AML-193 (cell line): Measurements from ENCODE around the gene PPARG.
A peak's percentile ranks its signal among the peaks of the same experiment; 100 is the strongest.
"Not testable (repeated sequence)": the region's sequence is repeated elsewhere in the genome, so short reads cannot be mapped to it uniquely, and the experiment has no call there.

ENCODE experiments used
- DNase-seq, 2 experiments: peaks; one replicate each; lab custom pipeline; 2025; lab: John Stamatoyannopoulos, UW

The PPARG gene

DNA sequence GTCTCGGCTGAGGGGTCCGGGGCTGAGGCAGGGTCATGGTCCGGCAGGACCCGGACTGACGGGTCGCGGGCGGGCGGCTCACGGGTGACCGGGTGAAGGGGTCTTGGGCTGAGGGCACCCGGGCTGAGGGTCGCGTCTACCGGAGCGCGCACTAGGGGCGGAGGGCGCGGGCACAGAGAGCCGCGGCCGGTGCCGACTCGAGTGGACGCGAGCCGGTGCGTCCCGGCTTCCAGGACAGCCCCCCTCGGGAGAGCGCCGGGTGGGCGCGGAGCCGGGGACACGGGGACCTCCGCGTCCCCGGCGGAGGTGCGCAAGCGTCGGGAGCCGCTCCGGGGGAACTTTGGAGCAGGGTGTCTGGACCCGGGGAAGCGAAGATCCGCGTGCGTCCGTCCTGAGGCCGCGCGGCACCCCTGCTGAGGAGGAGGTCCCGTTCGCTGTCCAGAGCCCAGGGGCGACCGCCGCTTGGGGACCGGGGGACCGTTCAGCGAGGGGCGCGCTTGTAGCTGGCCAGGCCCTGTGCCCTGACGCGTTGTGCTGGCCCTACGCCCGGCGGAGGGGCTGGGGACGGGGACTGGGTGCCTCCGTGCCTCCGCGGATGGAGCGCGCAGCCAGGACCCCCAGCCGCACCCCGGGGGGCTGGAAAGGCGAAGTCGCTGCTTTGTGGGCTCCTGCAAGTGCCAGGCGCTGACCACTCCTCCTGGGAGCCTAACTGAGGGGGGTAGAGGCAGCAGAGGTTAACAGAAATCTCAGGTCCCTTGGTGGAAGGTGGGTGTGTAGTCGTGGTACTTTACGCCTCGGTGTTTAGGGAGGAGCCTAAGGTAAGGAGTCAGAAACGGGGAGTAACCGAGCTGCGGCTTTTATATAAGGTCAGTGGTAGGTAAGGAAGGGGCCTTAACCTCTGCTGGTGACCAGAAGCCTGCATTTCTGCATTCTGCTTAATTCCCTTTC, at the start of gene PPARG:
PPARG (plus strand) TSS at position 889 of the 948 bp plus-strand sequence. CDS start 90,642 bp downstream, outside the sequence.
- DNase-seq, result no peak

DNA sequence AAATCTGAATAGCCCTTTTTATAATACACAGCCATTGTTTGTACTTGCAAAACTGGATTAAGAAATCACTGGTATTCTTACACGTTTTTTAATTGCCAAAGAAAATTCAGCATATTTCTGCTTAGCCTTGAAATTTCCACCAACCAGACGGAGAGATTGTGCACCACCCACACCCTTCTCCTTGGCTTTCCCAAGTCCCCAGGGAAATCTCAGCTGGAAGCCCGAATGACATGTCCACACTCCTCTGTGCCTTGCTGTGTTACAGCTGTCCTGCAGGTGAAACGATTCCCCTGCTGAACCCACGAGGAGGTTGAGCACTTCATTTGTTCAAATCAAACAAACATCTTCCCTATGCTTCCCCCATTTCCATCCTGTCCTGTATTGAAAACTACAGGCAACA, 49.6 kb upstream of the PPARG start:
- no peak for DNase-seq

DNA sequence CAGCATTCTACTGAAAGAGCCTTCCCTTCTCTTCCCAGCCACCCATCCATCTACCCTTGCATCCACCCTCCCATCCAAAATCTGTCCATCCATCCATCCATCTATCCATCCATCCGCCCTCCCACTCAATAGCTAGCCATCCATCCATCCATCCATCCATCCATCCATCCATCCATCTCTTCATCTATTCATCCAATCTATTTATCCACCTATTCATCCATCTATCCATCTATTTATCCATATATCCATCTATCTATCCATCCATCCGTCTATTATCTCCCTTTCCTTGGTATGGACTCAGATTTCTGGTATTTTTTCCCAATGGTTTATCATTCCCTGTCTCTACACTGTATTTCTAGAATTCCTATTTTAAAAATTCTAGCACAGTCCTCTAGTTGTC, 46.1 kb upstream of the PPARG start:
- DNase-seq, result no peak

DNA sequence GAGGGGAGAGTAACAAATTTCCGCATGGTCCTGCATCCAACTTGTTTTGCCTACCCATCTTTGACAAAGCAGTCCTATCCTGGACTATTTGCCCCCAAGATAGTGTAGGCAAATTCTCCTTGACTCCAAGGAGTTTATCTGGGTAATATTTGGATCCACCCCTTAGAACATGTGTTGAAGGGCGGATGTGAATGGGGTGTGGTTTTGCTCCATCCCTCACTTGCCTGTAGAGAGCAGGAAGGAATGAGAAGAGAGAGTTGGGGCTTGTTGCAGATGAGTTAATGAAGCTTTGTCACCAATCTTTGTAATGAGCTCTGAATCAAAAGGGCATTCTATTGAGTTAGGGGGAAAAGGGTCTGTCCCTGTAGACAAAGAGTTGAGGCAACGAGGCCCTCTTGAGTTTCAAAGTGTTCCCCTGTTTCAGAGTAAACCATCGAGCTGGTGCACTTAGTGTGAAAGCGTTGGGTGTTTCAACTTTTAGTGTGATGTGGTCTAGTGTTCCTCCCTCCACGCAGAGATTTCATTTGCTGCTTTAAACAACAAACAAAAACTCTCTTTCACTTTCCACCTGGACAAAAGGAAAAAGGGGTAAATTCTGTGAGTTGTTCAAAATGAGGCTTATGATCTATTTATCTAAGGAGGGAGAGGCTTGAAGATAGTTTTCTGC, 42.2 kb upstream of the PPARG start:
- DNase-seq, result no peak

DNA sequence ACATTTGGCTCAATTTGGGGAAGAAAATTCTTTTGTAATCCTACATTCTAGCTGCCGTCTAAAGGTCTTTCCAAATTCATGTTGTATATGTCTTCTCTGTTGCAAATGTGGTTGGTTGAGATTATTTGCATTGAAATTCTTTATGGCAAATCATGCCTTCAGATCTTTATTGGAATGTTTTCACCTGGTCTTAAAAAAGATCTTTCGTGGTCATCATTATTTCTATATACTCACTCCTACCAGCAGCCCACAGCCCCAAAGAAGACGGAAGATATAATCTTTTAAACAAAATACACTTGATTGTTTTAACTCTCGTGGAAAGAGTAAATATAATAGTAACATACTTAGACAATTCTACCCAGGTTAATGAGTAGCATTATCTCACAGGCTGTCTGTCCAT, 41.5 kb upstream of the PPARG start:
- DNase-seq, result no peak

DNA sequence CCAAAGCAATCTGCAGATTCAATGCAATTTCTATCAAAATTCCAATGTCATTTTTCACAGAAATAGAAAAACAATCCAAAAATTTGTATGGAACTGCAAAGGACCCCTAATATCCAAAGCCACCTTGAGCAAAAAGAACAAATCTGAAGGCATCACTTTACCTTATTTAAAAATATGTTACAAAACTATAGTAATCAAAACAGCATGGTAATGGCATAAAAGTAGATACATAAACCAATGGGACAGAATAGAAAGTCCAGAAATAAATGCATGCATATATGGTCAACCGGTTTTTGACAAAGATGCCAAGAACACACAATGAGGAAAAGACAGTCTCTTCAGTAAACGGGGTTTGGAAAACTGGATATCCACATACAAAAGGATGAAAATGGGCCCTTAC, 39.4 kb upstream of the PPARG start:
- no peak for DNase-seq

DNA sequence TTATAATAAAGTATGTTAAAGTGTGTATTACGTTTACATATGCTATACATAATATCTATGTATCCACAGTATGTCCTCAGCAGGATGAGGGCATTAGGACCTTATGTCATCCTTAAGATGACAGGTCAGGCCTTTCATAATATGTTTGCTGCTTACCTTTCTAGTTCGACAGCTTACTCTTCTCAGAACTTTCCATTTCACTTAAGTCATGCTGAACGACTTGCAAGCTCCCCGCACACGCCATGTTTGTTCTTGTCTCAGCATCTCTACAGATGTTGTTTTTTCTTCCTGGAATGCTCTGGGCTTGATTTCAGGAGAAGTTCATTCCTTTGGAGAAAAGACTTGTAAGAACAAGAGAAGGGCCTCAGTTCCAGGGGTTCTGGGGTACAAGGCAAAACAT, 36.0 kb upstream of the PPARG start:
- DNase-seq, result no peak

DNA sequence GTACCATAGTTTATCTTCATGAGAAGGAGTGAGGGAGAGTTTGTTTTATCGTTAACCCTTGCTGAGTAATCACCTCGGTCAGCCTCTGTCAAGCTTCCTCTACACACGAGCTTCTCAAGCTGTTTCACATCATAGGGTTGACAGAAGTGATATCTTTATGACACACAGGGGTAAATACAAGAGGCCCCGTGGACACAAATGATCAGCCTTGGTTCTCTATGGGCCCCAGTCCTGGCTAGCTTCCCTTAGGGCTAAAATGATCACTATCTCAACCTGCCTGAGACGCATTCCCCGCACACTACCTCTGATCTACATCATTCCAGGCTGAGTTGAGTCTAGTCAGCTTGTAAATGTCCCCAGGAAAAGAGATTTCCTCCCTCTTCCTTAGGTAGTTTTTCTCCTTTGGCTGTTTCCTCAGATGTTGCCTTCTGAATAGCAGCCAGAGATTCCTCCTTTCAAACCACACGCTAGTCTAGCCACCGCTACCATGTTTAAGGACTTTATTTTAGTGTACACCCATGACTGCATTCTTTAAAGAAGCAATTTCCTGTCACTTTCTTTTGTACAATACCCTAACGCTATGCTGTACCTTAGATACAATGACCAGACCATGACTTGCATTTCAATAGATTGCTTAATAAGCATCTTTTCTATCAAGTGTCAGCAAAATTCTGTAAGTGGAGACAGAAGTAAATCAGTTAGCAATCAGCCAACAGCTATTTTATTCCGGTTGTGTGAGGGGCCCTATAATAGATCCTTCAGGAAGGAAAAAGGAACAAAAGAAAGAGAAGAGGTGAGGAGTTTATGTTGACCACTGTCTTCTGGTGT, 35.1 kb upstream of the PPARG start:
- DNase-seq, result peak; percentile 51 to 63

DNA sequence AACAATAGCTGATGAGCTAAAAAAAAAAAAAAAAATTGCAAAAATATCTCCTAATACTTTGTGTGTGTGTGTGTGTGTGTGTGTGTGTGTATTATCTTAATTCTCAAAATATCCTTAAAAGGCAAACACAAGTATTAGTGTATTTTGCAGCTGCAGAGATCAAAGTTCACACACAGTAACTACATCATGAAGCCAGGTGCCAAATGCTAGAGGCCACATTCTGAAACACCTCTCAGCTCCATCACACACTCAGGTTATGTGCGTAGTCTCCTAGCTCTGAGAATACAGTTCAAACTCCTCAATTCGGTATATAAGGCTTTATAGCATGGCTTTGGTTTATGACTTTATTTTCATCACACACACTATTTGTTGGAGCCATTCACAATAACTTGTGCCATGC, 33.5 kb upstream of the PPARG start:
- DNase-seq, result no peak

DNA sequence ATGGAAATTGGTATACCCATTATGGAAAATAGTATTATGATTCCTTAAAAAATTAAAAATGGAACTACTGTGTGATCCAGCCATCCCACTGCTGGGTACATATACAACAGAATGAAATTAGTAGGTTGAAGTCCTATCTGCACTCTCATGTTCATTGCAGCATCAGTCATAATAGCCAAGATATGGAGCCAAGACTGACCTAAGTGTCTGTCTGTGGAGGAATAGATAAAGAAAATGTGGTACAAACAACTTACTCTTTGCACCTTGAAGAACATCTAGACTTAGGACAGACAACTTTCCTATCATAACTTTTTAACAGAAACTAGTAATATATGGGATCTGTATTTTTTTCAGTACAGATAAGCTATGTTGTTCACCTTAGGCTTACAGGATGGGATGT, 30.0 kb upstream of the PPARG start:
- no peak for DNase-seq

DNA sequence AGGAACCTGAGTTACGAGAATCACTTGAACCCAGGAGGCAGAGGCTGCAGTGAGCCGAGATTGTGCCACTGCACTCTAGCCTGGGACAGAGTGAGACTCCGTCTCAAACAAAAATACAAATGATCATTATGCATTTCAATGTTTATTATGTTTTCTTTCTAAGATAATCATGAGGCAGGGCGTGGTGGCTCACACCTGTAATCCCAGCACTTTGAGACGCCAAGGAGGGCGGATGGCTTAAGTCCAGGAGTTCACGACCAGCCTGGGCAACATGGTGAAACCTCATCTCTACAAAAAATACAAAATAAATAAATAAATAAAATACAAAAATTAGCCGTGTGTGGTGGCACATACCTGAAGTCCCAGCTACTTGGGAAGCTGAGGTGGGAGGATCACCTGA, 26.7 kb upstream of the PPARG start:
- DNase-seq, result not testable (repeated sequence)

DNA sequence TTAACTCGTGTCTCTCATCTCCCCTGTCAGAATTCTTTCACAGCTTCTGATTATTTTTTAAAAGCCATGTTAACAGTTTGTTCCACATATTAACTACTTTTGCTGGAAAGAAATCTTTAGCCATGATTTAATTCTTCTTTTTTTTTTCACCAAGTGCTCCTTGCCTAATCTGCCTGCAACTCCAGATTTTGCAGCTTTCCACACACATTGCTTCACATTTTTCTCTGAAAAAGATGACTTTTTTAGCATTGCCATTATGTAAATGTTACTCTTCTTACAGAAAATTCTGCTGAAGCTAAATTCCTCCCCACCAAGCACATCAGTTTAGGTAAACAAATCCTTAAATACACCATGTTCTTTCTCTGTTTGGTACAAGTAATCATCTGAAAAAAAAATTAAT, 23.4 kb upstream of the PPARG start:
- DNase-seq, result peak; percentile 47 to 77

DNA sequence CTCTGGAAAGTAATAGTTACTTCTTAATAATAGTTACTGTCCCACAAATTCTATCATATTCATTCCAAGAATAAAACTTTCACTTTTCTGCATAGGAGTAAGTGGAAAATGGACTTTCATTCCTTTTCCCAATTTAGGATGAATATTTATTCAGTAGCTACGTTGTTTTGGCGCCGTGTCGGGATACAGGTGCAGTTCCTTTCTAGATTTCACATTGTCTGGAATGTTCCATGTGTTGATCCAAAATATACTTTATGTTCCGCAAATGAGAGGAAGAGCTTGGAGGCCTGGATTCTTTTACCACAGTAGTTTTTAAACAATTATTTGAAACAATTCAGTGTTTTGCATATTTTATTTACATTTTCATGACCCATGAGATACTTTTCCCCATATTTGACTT, 22.8 kb upstream of the PPARG start:
- DNase-seq, result no peak

DNA sequence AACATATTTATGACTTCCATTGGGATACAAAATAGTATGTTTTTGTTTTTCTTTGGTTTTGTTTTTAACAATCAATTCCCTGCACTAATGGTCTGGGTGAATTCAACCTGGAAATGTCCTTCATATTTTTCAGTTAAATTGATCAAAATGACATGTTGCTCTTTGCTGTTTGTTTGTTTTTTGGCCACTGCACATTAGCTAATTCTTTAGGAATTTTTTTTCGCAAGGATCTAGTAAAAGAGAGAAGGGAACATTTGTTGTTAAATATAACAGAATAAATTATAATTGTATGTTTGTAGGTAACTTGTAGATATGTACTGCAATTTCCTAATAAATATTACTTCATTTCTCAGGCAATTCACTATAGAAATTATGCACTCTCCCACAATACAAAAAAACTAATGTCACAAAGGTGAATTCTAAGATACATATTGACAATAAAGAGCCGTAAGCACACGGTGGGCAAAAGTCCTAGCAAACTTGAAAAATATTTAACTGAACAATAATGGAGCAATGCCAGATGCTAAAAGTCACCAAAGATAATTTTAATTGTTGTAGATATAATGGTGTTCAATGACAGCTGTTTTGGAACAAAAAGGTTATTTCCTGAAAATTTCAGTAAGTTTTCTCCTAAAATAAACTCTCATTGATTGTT, 21.4 kb upstream of the PPARG start:
- DNase-seq, result no peak

DNA sequence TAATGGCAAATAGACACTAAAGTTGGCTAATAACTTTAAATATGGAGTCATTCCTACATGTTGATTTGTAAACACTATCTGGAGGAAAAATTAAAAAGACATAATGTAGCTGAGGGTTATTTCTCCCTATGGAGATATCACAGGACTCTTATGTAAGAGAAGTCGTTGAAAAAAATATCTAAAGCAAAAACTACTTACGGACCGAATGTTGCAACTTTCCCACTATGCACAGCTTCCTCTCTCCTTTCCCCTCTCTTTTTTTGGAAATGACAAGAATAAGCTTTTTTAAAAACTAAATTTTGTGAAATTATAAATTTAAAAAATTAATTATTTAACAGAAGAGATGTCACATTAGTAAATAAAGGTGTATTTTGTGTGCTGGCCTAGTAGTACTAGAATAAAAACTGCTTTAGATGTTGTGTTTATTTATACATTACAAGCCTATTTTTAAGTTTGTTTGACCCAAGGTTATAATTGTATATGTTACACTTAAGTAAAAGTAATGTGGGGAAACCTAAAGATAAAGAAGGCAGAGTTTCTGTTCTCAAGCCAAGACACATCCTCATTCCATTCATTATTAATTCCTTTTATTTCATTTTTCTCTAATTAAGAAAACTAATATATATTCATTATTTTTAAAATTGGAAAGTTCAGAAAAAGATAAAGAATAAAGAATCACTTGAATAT, 20.7 kb upstream of the PPARG start:
- DNase-seq, result peak; percentile 63 to 77

DNA sequence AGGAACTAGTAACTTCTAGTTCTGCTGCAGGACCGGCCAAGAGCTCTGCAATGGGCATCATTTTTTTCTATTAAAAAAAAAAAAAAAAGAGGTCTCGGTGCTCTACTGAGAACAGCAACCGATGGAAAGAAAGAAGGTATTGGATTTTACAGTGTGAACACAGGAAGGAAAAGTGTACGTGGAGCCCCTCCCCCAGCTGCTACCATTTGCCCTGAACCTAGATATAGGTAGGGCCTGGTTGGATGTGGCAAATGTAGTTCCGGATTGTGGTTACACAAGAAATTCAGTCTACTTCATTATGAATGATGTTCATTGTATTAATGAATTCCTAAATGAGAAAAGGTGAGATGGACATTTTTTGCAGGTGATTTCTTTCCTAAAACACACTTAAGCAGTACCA, 17.9 kb upstream of the PPARG start:
- DNase-seq, result no peak

DNA sequence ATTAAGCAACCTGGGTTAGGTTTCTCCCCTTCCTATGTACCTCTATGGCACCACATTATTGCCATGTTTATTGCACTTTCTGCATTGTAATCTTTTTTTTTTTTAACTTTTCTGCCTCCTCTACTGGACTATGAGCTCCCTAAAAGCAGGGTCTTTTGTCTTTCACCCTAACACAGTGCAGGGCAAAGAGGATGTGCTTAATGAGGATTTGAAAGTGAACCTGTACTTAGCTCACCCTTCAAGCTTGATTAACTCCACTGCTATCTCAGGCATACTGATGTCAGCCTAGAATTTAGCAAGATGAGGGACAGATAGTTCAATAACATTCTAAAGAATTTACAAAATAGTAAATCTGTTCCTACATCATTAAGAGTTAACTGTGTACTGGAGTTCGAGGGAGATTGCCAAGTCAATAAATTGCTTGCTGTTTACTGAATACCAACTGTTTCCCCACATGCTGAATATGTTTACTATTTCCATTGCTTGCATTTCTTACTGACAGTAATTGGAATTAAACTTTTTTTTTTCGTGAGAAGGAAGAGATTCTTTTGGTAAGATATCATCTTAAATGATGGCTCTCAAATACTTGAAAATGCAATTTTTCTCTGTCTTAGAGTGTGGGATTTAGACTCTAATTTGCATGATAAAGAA, 15.7 kb upstream of the PPARG start:
- DNase-seq, result no peak

DNA sequence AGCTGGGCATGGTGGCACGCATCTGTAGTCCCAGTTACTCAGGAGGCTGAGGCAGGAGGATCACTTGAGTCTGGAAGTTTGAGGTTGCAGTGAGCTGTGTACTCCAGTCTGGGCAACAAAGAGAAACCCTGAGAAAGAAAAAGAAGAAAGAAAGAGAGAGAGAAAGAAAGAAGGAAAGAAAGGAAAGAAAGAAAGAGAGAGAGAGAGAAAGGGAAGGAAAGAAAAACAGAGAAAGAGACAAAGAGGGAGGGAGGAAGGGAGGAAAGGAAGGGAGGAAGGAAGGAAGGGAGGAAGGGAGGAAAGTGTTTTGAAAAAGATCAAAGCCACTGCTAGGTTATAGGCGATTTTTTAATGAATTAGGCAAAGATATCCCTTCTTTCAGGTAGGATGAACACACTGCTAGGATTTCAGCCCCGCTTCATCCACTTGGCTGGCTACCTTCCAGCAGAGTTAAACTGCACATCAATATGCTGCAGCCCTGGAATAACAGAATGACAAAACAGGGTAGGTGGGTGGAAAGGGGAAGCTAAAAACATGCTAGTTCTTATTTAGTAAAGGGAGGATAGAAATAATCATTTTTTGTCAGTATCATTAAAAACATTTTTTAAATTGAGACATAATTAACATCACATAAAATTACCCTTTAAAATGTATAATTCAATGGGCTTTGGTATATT, 12.8 kb upstream of the PPARG start:
- no peak for DNase-seq

DNA sequence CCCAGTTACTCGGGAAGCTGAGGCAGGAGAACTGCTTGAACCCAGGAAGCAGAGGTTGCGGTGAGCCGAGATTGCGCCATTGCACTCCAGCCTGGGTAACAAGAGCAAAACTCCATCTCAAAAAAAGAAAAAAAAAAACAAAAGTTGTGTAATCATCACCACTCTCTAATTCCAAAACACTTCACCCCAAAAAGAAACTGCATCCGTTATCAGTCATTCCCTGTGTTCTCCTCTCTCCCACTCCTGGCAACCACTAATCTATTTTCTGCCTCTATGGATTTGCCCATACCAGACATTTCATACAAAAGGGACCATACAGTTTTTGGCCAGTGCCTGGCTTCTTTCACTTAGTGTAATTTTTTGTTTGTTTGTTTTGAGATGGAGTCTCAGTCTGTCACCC, 12.0 kb upstream of the PPARG start:
- not testable (repeated sequence) for DNase-seq

DNA sequence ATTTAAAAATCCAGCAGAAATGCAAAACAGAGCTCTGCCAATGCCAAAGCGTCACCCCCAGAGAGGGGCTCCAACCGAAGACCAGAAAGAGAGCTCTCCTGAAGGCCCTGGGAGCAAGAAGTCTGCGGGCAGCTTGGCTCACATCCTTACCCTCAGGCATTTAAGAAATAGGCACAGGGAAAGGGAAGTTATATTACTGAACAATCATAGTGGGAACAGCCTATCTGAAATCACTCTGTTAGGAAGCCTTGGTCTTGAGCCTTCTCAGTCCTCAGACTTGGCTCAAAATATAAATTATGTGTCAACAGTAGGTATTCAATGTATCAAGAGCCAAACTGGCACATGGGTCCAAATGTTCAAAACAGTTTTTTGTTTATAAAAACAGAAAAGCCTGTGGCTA, 10.3 kb upstream of the PPARG start:
- DNase-seq, result peak; percentile 37 to 46
